C4-2B (cell line): ENCODE results near the gene FAM174B.

Experiments used
- CTCF ChIP-seq: fragments of 450-650 bp; conservative IDR thresholded peaks from 2 replicates; pipeline ENCODE4 v1.5.1; 2017; ENCODE audit warnings: mild to moderate bottlenecking
- ZFX ChIP-seq: fragments of 450-650 bp; IDR thresholded peaks from 2 replicates; pipeline ENCODE4 v1.6.1; 2017

- no peak for TF ChIP-seq CTCF
- no peak for TF ChIP-seq ZFX
Measured at GRCh38 chr15:92633001-92633400, 22.6 kb downstream of the FAM174B start.
